ENCODE data around the gene OPN1LW.
"Not testable (repeated sequence)": the region's sequence is repeated elsewhere in the genome, so short reads cannot be mapped to it uniquely, and the experiment has no call there.

Gene OPN1LW

GRCh38 chrX:154135458-154136229 lies 8.4 kb upstream of the OPN1LW start:
- no peak for DNase-seq (ENCODE audit: low read depth in 2 of 2)

DNA sequence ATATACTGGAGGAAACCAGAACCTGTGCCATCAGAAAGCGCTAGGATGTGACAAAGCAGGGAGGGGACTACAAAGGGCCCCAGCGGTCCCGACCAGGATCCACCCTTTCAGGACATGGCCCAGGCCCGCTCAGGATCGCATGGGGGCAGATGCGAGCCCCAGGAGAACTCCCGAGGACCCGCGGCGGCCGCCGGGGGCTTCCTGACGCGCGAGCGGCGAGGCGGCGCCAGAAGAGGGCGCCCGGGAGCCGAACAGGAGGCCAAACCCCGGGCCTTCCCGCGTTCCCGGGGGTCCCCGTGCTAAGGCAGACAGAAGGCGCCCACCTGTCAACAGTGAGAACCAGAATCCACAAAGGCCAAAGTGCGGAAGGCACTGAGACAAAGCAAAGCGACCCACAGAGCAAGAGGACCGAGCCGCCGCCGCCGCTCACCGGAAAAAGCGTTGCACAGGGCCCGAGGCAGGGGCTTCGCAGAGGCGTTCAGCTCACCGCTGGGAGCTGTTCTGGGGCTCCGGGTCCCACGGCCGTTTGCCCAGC lies 7.3 kb upstream of the OPN1LW start:
- DNase-seq (ENCODE audit: low read depth in 2 of 2) = peak; percentile 36 to 42

- no peak for DNase-seq (ENCODE audit: low read depth in 2 of 2)
These were observed 5.2 kb upstream of the OPN1LW start for GRCh38 chrX:154138857-154139256.

DNA sequence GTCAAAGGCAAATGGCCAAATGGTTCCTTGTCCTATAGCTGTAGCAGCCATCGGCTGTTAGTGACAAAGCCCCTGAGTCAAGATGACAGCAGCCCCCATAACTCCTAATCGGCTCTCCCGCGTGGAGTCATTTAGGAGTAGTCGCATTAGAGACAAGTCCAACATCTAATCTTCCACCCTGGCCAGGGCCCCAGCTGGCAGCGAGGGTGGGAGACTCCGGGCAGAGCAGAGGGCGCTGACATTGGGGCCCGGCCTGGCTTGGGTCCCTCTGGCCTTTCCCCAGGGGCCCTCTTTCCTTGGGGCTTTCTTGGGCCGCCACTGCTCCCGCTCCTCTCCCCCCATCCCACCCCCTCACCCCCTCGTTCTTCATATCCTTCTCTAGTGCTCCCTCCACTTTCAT lies 3.8 kb upstream of the OPN1LW start:
- DNase-seq (ENCODE audit: low read depth in 2 of 2) = no peak

- DNase-seq (ENCODE audit: low read depth in 2 of 2) = no peak
These were observed 3.3 kb upstream of the OPN1LW start for GRCh38 chrX:154140742-154141141.

DNA sequence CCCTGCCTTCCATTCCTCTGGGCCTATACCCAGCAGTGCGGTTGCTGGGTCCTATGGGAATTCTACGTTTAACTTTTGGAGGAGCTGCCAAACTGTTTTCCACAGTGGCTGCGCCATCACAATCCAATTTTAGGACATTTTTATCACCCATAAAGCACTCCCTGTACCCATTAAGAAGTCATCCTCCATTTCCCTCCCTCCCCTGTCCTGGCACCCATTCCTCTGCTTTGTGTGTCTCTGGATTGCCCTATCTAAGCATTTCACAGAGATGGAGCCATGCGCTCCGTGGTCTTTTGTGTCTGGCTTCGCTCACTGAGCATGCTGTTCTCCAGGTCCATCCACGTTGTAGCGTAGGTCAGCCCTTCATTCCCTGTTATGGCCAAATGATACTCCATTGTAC lies 1.7 kb upstream of the OPN1LW start:
- no peak for DNase-seq (ENCODE audit: low read depth in 2 of 2)

GRCh38 chrX:154142950-154143745 lies 895 bp upstream of the OPN1LW start:
- no peak for DNase-seq (ENCODE audit: low read depth in 2 of 2)

DNA sequence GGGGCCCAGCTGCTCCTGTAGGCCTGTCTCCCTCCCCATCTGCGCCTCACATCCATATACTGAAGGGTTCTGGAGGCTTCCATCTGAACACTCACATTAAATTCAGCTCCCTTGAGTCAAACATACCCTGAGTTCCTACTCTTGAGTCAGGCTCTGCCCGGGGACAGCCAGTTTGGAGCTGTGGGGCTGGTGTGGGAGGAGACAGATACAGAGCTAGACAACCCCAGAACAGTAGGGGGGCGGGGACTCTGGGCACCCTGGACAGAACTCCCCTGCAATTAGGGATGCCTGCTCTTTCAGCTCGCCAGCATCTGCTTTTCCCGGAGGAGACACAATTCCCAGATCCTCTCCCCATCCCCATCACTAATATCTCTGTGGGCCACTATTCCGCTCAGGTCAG lies 7.0 kb downstream of the OPN1LW start:
- DNase-seq (ENCODE audit: low read depth in 2 of 2) = not testable (repeated sequence)

DNA sequence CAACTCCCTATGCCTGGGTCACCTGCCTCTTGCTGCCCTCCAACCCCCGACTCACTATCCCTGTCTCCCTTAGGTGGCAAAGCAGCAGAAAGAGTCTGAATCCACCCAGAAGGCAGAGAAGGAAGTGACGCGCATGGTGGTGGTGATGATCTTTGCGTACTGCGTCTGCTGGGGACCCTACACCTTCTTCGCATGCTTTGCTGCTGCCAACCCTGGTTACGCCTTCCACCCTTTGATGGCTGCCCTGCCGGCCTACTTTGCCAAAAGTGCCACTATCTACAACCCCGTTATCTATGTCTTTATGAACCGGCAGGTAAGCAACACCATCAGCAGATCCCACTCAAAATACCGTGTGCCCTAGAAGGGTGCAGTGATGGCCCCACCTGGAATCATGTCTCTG lies 12.2 kb downstream of the OPN1LW start:
- not testable (repeated sequence) for DNase-seq (ENCODE audit: low read depth in 2 of 2)

DNA sequence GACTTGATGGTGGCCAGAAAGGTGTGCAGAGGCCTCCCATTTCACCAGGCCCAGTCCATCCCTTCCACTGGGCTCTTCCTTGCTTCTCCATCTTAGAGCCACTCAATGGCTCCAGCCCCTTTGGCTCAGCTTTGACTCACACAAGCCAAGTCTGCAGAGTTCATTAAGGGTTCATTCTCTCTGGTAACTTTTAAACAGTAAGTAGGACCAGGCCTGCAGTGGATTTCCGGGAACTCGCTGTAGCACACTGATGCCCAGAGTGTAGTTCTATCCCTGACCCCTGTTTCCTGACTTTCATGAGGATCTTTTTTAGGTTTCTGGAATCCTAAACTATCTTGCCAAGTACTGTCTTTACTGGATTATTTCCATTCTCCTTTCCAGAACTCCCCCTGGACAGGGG lies 13.2 kb downstream of the OPN1LW start:
- DNase-seq (ENCODE audit: low read depth in 2 of 2) = not testable (repeated sequence)

- DNase-seq (ENCODE audit: low read depth in 2 of 2) = not testable (repeated sequence)
These were observed 15.3 kb downstream of the OPN1LW start for GRCh38 chrX:154159345-154159744.

GRCh38 chrX:154164902-154165301 lies 20.9 kb downstream of the OPN1LW start:
- DNase-seq (ENCODE audit: low read depth in 2 of 2) = not testable (repeated sequence)

DNA sequence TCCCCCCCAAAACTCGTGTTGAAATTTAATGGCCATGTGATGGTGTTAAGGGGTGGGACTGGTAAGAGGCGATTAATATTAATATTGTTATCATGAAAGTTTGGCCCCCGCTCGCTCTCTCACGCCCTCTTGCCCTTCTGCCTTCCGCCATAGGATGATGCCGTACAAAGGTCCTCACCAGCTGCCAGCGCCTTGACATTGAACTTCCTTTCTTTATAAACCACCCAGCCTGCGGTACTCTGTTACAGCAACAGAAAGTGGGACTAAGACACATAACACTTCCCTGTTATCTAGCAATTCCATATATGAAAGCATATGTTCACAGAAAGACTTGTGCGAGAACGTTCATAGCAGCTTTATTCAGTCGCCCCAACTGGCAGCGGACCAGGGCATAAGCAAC lies 24.3 kb downstream of the OPN1LW start:
- DNase-seq (ENCODE audit: low read depth in 2 of 2) = not testable (repeated sequence)

DNA sequence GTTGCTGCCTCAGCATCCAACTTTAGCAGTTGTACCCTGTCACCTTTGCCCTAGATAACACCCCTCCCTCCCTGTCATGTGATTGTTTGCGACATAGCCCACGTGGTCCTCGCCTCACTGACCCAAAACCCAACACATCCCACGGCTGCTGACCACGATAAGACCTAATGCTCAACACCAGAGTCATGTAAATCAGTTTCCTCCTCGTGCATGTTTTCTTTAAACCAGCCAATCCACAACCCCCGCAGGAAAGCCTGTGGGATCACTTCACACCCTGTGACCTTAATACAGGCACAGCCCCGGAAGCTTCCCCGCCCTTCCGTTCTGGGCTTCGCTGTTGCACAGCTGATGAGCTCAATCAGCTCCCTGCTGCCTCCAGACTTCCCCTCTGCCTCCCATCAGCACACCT lies 28.5 kb downstream of the OPN1LW start:
- DNase-seq (ENCODE audit: low read depth in 2 of 2) = not testable (repeated sequence)

DNA sequence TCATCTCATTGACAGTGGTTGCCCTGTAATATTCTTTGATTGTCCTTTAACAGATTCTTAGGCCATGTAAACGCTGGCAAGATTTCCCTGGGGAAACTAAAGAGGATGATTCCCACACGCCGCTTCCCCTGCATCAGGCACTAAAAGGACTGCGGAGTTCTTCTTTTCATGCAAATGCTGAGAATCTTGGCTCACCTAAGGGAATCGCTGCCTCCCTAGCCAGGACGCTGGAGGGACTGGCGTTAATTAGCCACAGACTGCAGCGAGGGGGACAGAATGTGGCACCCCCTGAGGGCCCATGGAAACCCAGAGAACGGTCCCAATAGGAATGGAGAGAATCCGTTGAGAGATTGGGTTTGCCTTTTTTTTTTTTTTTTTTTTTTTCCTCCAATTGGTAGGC lies 30.3 kb downstream of the OPN1LW start:
- not testable (repeated sequence) for DNase-seq (ENCODE audit: low read depth in 2 of 2)

GRCh38 chrX:154182296-154182695 lies 38.3 kb downstream of the OPN1LW start, which contains the start of gene OPN1MW:
Gene OPN1MW (plus strand): TSS chrX:154182596. CDS start chrX:154182678, 82 bp downstream.
- not testable (repeated sequence) for DNase-seq (ENCODE audit: low read depth in 2 of 2)

GRCh38 chrX:154183794-154184193 lies 39.8 kb downstream of the OPN1LW start:
- not testable (repeated sequence) for DNase-seq (ENCODE audit: low read depth in 2 of 2)

- not testable (repeated sequence) for DNase-seq (ENCODE audit: low read depth in 2 of 2)
These were observed 48.8 kb downstream of the OPN1LW start for GRCh38 chrX:154192846-154193245.

- not testable (repeated sequence) for DNase-seq (ENCODE audit: low read depth in 2 of 2)
These were observed 50.3 kb downstream of the OPN1LW start for GRCh38 chrX:154194316-154194715.

GRCh38 chrX:154196466-154196865 lies 52.4 kb downstream of the OPN1LW start:
- not testable (repeated sequence) for DNase-seq (ENCODE audit: low read depth in 2 of 2)

Measured in activated CD8-positive, alpha-beta memory T cell treated with anti-CD3 and anti-CD28 coated beads for 4 hours (primary cell).